ENCODE results near the gene MBTPS1. TPM values are rescaled to one million over a fixed set of nuclear protein-coding genes. Genes with fewer than 3 reads are reported as not detected.

MBTPS1 gene
- total RNA-seq, 1 donor from 2014 or later: 53.2 TPM

- intact Hi-C loops (cut with DNase I): no loop called here
Observed at GRCh38 chr16:84029297-84030047, 87.3 kb downstream of the MBTPS1 start.

GRCh38 chr16:84027625-84028024 lies 89.1 kb downstream of the MBTPS1 start:
- DNase-seq (ENCODE audit: low spot score): no peak
- intact Hi-C loops (cut with DNase I): no loop called here

More at GRCh38 chr16:84029297-84030047, 87.3 kb downstream of the MBTPS1 start:
- no peak for DNase-seq (ENCODE audit: low spot score)

GRCh38 chr16:84026606-84027005 lies 90.1 kb downstream of the MBTPS1 start:
- DNase-seq (ENCODE audit: low spot score): no peak
- intact Hi-C loops (cut with DNase I): no loop called here

- intact Hi-C loops (cut with DNase I): no loop called here
- no peak for DNase-seq (ENCODE audit: low spot score)
Observed at GRCh38 chr16:84024854-84025253, 91.9 kb downstream of the MBTPS1 start.

GRCh38 chr16:84022644-84023043 lies 94.1 kb downstream of the MBTPS1 start:
- intact Hi-C loops (cut with DNase I): no loop called here
- DNase-seq (ENCODE audit: low spot score): no peak

GRCh38 chr16:84021488-84021887 lies 95.3 kb downstream of the MBTPS1 start:
- DNase-seq (ENCODE audit: low spot score): no peak
- intact Hi-C loops (cut with DNase I): no loop called here

GRCh38 chr16:84020353-84020752 lies 96.4 kb downstream of the MBTPS1 start:
- intact Hi-C loops (cut with DNase I): no loop called here
- no peak for DNase-seq (ENCODE audit: low spot score)

GRCh38 chr16:84018710-84019109 lies 98.0 kb downstream of the MBTPS1 start:
- no peak for DNase-seq (ENCODE audit: low spot score)
- intact Hi-C loops (cut with DNase I): no loop called here

- no peak for DNase-seq (ENCODE audit: low spot score)
- intact Hi-C loops (cut with DNase I): no loop called here
Observed at GRCh38 chr16:84016477-84016876, 100.3 kb downstream of the MBTPS1 start.

- DNase-seq (ENCODE audit: low spot score): no peak
- intact Hi-C loops (cut with DNase I): no loop called here
Observed at GRCh38 chr16:84015399-84015798, 101.3 kb downstream of the MBTPS1 start.

GRCh38 chr16:84014570-84015327 lies 102.0 kb downstream of the MBTPS1 start:
- DNase-seq (ENCODE audit: low spot score): no peak
- intact Hi-C loops (cut with DNase I): no loop called here

GRCh38 chr16:84013787-84014569 lies 102.8 kb downstream of the MBTPS1 start:
- intact Hi-C loops (cut with DNase I): no loop called here

GRCh38 chr16:84009282-84009681 lies 107.5 kb downstream of the MBTPS1 start:
- intact Hi-C loops (cut with DNase I): no loop called here
- no peak for DNase-seq (ENCODE audit: low spot score)

More at GRCh38 chr16:84013787-84014569, 102.8 kb downstream of the MBTPS1 start:
- DNase-seq (ENCODE audit: low spot score): peak; percentile 82

- DNase-seq (ENCODE audit: low spot score): no peak
- intact Hi-C loops (cut with DNase I): no loop called here
Observed at GRCh38 chr16:84007965-84008364, 108.8 kb downstream of the MBTPS1 start.

GRCh38 chr16:84007520-84007919 lies 109.2 kb downstream of the MBTPS1 start:
- no peak for DNase-seq (ENCODE audit: low spot score)
- intact Hi-C loops (cut with DNase I): no loop called here

- intact Hi-C loops (cut with DNase I): no loop called here
- no peak for DNase-seq (ENCODE audit: low spot score)
Observed at GRCh38 chr16:84005391-84005790, 111.4 kb downstream of the MBTPS1 start.

GRCh38 chr16:84004442-84004841 lies 112.3 kb downstream of the MBTPS1 start:
- DNase-seq (ENCODE audit: low spot score): no peak
- intact Hi-C loops (cut with DNase I): no loop called here

Measured in cardiac septum (tissue), 1 donor.